Esophagus muscularis mucosa (tissue), 4 donors: ENCODE data around the gene NRXN3.

Experiments used
- CTCF ChIP-seq, 3 experiments: fragments of 200-600 bp in 2 of 3; fragments of 450-650 bp in 1 of 3; sonication (generic) in 2 of 3; IDR thresholded peaks; one replicate each; pipeline ENCODE4 v1.5.1; 2017 to 2019; ENCODE audit warnings: antibody characterized with exemption in 3 of 3, mild to moderate bottlenecking in 2 of 3, moderate library complexity in 1 of 3
- EP300 ChIP-seq: sonication (generic); formaldehyde crosslinking; IDR thresholded peaks from one replicate; pipeline ENCODE4 v1.6.1; 2017; ENCODE audit warnings: antibody characterized with exemption
- POLR2A ChIP-seq: fragments of 450-650 bp; IDR thresholded peaks from one replicate; pipeline ENCODE4 v1.6.1; 2017; ENCODE audit warnings: antibody characterized with exemption, moderate library complexity, mild to moderate bottlenecking, low read depth
- POLR2AphosphoS5 ChIP-seq, 2 donors: sonication (generic); formaldehyde crosslinking; IDR thresholded peaks; one replicate each; pipeline ENCODE4 v1.6.1; 2017; ENCODE audit warnings: antibody characterized with exemption in 2 of 2

GRCh38 chr14:78182722-78183121 lies 12.5 kb downstream of the NRXN3 start:
- TF ChIP-seq POLR2AphosphoS5 (IDR thresholded peaks at IDR 0.05) (no peak), CTCF (IDR thresholded peaks at IDR 0.05) (no peak), POLR2A (no peak), EP300 (no peak)
